Stimulated activated CD8-positive, alpha-beta memory T cell treated with anti-CD3 and anti-CD28 coated beads, Interleukin-7, amount 100 ng/mL, for 48 hours (primary cell): ENCODE results near the gene SRPX2.
A peak's percentile ranks its signal among the peaks of the same experiment; 100 is the strongest.

Source experiments
- DNase-seq, 2 donors: peaks; one replicate each; pipeline ENCODE4 v3.0.0-alpha.2; 2020; ENCODE audit warnings: low read depth in 1 of 2; ENCODE audit errors: extremely low read depth in 1 of 2

SRPX2 gene

GRCh38 chrX:100649550-100650356, 5.8 kb downstream of the SRPX2 start:
- DNase-seq: no peak

- DNase-seq: no peak
These were observed 6.8 kb downstream of the SRPX2 start for GRCh38 chrX:100650841-100651240.

- DNase-seq: no peak
These were observed 8.3 kb downstream of the SRPX2 start for GRCh38 chrX:100652266-100652665.

GRCh38 chrX:100654261-100654660, 10.3 kb downstream of the SRPX2 start:
- no peak for DNase-seq

- DNase-seq: no peak
These were observed 15.0 kb downstream of the SRPX2 start for GRCh38 chrX:100658941-100659381.

- no peak for DNase-seq
These were observed 15.6 kb downstream of the SRPX2 start for GRCh38 chrX:100659431-100660137.

- DNase-seq: no peak
These were observed 18.2 kb downstream of the SRPX2 start for GRCh38 chrX:100662170-100662569.

- no peak for DNase-seq
These were observed 18.8 kb downstream of the SRPX2 start for GRCh38 chrX:100662796-100663195.

GRCh38 chrX:100663642-100664041, 19.6 kb downstream of the SRPX2 start:
- no peak for DNase-seq

- no peak for DNase-seq
These were observed 29.0 kb downstream of the SRPX2 start for GRCh38 chrX:100672966-100673365.

GRCh38 chrX:100673397-100673953, 29.5 kb downstream of the SRPX2 start:
- DNase-seq: no peak

GRCh38 chrX:100674705-100675104, 30.7 kb downstream of the SRPX2 start:
- DNase-seq: no peak

- DNase-seq: no peak
These were observed 33.7 kb downstream of the SRPX2 start for GRCh38 chrX:100677611-100678181.

- DNase-seq: no peak
These were observed 36.8 kb downstream of the SRPX2 start for GRCh38 chrX:100680756-100681155.

GRCh38 chrX:100681599-100681998, 37.6 kb downstream of the SRPX2 start:
- DNase-seq: no peak

- no peak for DNase-seq
These were observed 38.9 kb downstream of the SRPX2 start for GRCh38 chrX:100682939-100683338.

- DNase-seq: peak; percentile 29 to 31
These were observed 41.4 kb downstream of the SRPX2 start for GRCh38 chrX:100685284-100685996.

- no peak for DNase-seq
These were observed 42.0 kb downstream of the SRPX2 start for GRCh38 chrX:100685997-100686305.

- DNase-seq: peak in 1 of 2 donors; percentile 10
These were observed 43.1 kb downstream of the SRPX2 start for GRCh38 chrX:100687128-100687527.

GRCh38 chrX:100687546-100687945, 43.5 kb downstream of the SRPX2 start:
- no peak for DNase-seq

GRCh38 chrX:100695302-100695701, 51.3 kb downstream of the SRPX2 start:
- DNase-seq: no peak
